ENCODE data around the gene MDM2. TPM values are rescaled to one million over a fixed set of nuclear protein-coding genes. Genes with fewer than 3 reads are reported as not detected.

Gene MDM2
- total and polyA plus RNA-seq, 9 of the 15 experiments (the other 6 are each of a cell fraction or from before 2014, with no cell fraction given): 13.6 to 100 (median 49.0) TPM

DNA sequence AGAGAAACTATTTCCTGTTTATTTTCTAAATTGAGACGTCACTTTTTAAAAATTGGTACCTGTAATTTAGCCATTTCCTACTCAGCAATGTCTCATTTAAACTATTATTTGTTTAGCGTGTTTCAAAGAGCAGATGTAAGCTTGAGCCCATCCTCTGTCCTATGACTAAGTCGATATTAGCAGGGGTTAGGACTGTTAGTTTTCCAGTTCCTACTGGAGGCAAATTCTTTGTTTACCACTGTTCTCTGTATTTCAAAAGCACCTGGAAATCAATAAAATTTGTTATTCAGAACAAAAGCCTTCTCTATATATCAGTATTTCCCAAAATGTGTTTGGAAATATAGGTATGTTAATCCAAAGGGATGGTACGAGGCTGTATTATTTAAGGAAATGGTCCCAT, 42.4 kb downstream of the MDM2 start:
- FAIRE-seq (no peak), DNase-seq (ENCODE audit: extremely low read depth in 1 of 4, low spot score in 3 of 4) (no peak), ATAC-seq (no peak)
- in situ Hi-C loops (cut with MboI): loop anchor here (25.0 kb wide), 1 partner anchor 212 kb away; no protein-coding TSS in a partner anchor
- Histone ChIP-seq H3K9me3 (replicated peaks; ENCODE audit: control insufficient read depth, insufficient read depth, low read depth, low read length) (no peaks in the 10 kb centered on the region), H3K79me2 (ENCODE audit: control insufficient read depth, insufficient read depth, low read length) (no peaks in the 10 kb centered on the region), H3K9ac (ENCODE audit: insufficient read depth in 1 of 2, low read depth in 2 of 2, low read length in 2 of 2) (no peak overlapping the region), H2AFZ (ENCODE audit: low read depth, low read length) (no peak overlapping the region), H3K9me1 (ENCODE audit: control insufficient read depth, insufficient read depth, low read length) (no peaks in the 10 kb centered on the region), H3K36me3 (ENCODE audit: control insufficient read depth, insufficient read depth, low read length) (no peaks in the 10 kb centered on the region), H3K27ac (ENCODE audit: extremely low read depth, low read depth, low read length) (no peak overlapping the region), H3K4me3 (no peak overlapping the region), H4K20me1 (replicated peaks; ENCODE audit: control insufficient read depth, insufficient read depth, low read length) (no peaks in the 10 kb centered on the region), H3K4me1 (replicated peaks in 1 of 2; ENCODE audit: control insufficient read depth in 2 of 2, insufficient read depth in 2 of 2, low read length in 2 of 2) (no peaks in the 10 kb centered on the region), H3K4me2 (ENCODE audit: insufficient read depth, low read length) (no peak overlapping the region), H3K27me3 (ENCODE audit: control insufficient read depth in 2 of 2, insufficient read depth in 2 of 2, low read length in 2 of 2) (peaks cover 6 to 11% of the 10 kb centered on the region in 2 experiments; a peak in 4 of 5 replicates)
- WGBS (ENCODE audit: insufficient coverage, low coverage, missing lambda C conversion rate): 10% methylated on average over 4 of the region's 4 CpGs
- TF ChIP-seq DACH1 (IDR thresholded peaks at IDR 0.05; ENCODE audit: partially characterized antibody) (no peak), ZNF175 (CRISPR knock-in tag; IDR thresholded peaks at IDR 0.05; ENCODE audit: low read depth) (no peak), PRPF4 (IDR thresholded peaks at IDR 0.05; ENCODE audit: insufficient read depth, low read depth, low read length, poor library complexity, severe bottlenecking) (no peak), TEAD2 (tag; IDR thresholded peaks at IDR 0.05) (no peak), CC2D1A (IDR thresholded peaks at IDR 0.05) (no peak), ZC3H4 (CRISPR knock-in tag; IDR thresholded peaks at IDR 0.05; ENCODE audit: borderline replicate concordance) (no peak), SETDB1 (IDR thresholded peaks at IDR 0.05; ENCODE audit: low read length) (no peak), NFIX (CRISPR knock-in tag; IDR thresholded peaks at IDR 0.05; ENCODE audit: low read depth) (no peak), MECOM (CRISPR knock-in tag; IDR thresholded peaks at IDR 0.05) (no peak), SRF (CRISPR knock-in tag; IDR thresholded peaks at IDR 0.05) (no peak), HMGN3 (IDR thresholded peaks at IDR 0.05; ENCODE audit: borderline replicate concordance, extremely low read depth, insufficient read length, low read depth, low read length) (no peak), FOXP1 (CRISPR knock-in tag; IDR thresholded peaks at IDR 0.05) (no peak), KLF16 (IDR thresholded peaks at IDR 0.05) (no peak), ATF7 (IDR thresholded peaks at IDR 0.05) (no peak), HNRNPL (IDR thresholded peaks at IDR 0.05; ENCODE audit: low read depth, low read length) (no peak), PTBP1 (IDR thresholded peaks at IDR 0.05; ENCODE audit: low read depth, low read length) (no peak)
- TF ChIP-seq, protein P1, sequence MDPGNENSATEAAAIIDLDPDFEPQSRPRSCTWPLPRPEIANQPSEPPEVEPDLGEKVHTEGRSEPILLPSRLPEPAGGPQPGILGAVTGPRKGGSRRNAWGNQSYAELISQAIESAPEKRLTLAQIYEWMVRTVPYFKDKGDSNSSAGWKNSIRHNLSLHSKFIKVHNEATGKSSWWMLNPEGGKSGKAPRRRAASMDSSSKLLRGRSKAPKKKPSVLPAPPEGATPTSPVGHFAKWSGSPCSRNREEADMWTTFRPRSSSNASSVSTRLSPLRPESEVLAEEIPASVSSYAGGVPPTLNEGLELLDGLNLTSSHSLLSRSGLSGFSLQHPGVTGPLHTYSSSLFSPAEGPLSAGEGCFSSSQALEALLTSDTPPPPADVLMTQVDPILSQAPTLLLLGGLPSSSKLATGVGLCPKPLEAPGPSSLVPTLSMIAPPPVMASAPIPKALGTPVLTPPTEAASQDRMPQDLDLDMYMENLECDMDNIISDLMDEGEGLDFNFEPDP (CRISPR knock-in tag; IDR thresholded peaks at IDR 0.05): no peak
- TF ChIP-seq, protein P2, sequence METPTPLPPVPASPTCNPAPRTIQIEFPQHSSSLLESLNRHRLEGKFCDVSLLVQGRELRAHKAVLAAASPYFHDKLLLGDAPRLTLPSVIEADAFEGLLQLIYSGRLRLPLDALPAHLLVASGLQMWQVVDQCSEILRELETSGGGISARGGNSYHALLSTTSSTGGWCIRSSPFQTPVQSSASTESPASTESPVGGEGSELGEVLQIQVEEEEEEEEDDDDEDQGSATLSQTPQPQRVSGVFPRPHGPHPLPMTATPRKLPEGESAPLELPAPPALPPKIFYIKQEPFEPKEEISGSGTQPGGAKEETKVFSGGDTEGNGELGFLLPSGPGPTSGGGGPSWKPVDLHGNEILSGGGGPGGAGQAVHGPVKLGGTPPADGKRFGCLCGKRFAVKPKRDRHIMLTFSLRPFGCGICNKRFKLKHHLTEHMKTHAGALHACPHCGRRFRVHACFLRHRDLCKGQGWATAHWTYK (CRISPR knock-in tag; IDR thresholded peaks at IDR 0.05): no peak
- TF ChIP-seq, protein P3, sequence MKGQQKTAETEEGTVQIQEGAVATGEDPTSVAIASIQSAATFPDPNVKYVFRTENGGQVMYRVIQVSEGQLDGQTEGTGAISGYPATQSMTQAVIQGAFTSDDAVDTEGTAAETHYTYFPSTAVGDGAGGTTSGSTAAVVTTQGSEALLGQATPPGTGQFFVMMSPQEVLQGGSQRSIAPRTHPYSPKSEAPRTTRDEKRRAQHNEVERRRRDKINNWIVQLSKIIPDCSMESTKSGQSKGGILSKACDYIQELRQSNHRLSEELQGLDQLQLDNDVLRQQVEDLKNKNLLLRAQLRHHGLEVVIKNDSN (CRISPR knock-in tag; IDR thresholded peaks at IDR 0.05): no peak
- CTCF ChIA-PET (ENCODE audit: low intra/inter-chr PET ratio): interaction anchor here (0.7 kb wide), 1 partner anchor 91 kb away, joined by 3 read pairs; no protein-coding TSS in a partner anchor
- intact Hi-C loops (cut with micrococcal nuclease): no loop called here
- BruUV-seq (replicated peaks): no TSS peak
- POLR2A ChIA-PET: no interaction called here

Measured in K562 (cell line).